IgD-negative memory B cell (primary cell): ENCODE measurements around the gene CBFB. TPM values are rescaled to one million over a fixed set of nuclear protein-coding genes. Genes with fewer than 3 reads are reported as not detected.

Source experiments
- H3K27ac Mint-ChIP-seq, 3 donors: one replicate each; pipeline ENCODE4 v1.8.0; 2020 to 2022; ENCODE audit warnings: mild to moderate bottlenecking in 3 of 3, mixed read lengths in 3 of 3, moderate library complexity in 1 of 3
- H3K27me3 Mint-ChIP-seq: one replicate; pipeline ENCODE4 v1.8.0; 2021; ENCODE audit warnings: mixed read lengths
- H3K36me3 Mint-ChIP-seq: one replicate; pipeline ENCODE4 v1.8.0; 2020; ENCODE audit warnings: mild to moderate bottlenecking, mixed read lengths
- H3K4me1 Mint-ChIP-seq, 3 donors: one replicate each; pipeline ENCODE4 v1.8.0; 2020 to 2022; ENCODE audit warnings: mixed read lengths in 3 of 3, mild to moderate bottlenecking in 1 of 3
- H3K4me3 Mint-ChIP-seq, 4 donors: one replicate each; pipeline ENCODE4 v1.8.0; 2020 to 2022; ENCODE audit warnings: mild to moderate bottlenecking in 4 of 4, mixed read lengths in 4 of 4, moderate library complexity in 3 of 4
- H3K9me3 Mint-ChIP-seq, 3 donors: one replicate each; pipeline ENCODE4 v1.8.0; 2020 to 2021; ENCODE audit warnings: mixed read lengths in 3 of 3, mild to moderate bottlenecking in 1 of 3
- polyA plus RNA-seq: library from polyadenylated mRNA; unstranded; fragments of 300-500 nt; fragmentation: Illumina TruSeq; gene quantifications from one replicate; pipeline ENCODE4 v1.2.3, GENCODE V29; 2021

The CBFB gene
- polyA plus RNA-seq, 1 donor from 2014 or later: 43.3 TPM

DNA sequence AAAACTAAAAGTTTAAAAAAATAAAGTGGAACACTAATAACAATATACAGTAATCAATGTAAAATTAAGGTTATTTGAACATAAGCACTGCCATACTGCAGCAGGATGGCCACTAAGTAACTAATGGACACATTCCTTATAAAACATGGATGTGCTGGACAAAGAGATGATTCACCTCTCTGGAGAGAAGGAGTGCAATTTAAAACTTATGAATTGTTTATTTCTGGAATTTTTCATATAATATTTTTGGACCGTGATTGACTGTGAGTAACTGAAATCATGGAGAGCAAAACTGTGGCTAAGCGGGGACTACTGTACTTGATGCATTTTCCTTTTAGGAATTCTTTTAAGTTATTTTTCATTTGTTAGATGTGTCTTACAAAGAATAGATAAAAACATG lies 21.8 kb downstream of the CBFB start:
- Mint-ChIP-seq H3K4me3 (no peak overlapping the region), H3K36me3 (no peaks in the 10 kb centered on the region), H3K4me1 (peaks cover 9 to 23% (median 13%) of the 10 kb centered on the region in 3 donors), H3K27ac (no peak overlapping the region), H3K9me3 (no peaks in the 10 kb centered on the region), H3K27me3 (no peaks in the 10 kb centered on the region)

- Mint-ChIP-seq H3K4me3 (no peak overlapping the region), H3K27me3 (no peaks in the 10 kb centered on the region), H3K9me3 (no peaks in the 10 kb centered on the region), H3K36me3 (peaks cover 5% of the 10 kb centered on the region), H3K4me1 (peaks cover 15 to 24% (median 19%) of the 10 kb centered on the region in 3 donors), H3K27ac (peak overlapping the region in 1 of 3 donors; percentile 67)
Observed at GRCh38 chr16:67052399-67052798, 23.4 kb downstream of the CBFB start.

DNA sequence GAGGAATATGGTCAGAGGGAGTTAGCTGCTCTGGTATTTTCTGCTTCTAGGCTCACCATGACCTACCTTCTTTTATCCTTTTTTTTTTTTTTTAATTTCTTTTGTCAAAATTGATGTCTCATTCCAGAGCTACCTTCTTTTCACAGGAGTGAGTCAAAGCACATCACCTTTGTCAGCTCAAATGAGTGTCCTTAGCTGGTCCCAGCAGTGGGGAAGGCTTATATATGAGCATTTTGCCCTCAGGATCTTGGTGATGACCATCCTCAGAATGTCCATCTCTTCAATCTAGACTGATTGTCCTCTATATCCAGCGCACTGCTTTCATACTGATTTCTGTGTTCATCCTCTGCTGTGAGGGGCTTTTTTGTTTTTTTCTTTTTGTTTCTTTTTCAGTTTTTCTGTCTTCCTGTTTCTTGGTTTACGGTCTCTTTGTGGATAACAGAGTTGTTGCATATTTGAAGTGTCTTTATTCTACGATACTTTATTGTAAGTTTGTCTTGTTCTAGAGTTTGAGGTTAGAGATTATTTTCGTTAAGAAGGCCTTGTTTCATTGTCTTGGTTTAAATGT lies 24.9 kb downstream of the CBFB start:
- Mint-ChIP-seq H3K27ac (peak overlapping the region; percentile 20 to 29 (median 26)), H3K9me3 (no peaks in the 10 kb centered on the region), H3K36me3 (peaks cover 5% of the 10 kb centered on the region), H3K4me1 (peaks cover 20 to 24% (median 21%) of the 10 kb centered on the region in 3 donors), H3K4me3 (peak overlapping the region in 1 of 4 donors; percentile 18), H3K27me3 (no peaks in the 10 kb centered on the region)

- H3K9me3 Mint-ChIP-seq: no peaks in the 10 kb centered on the region
- no peaks in the 10 kb centered on the region for H3K27me3 Mint-ChIP-seq
- peak overlapping the region in 1 of 3 donors; percentile 26 for H3K27ac Mint-ChIP-seq
- H3K4me3 Mint-ChIP-seq: no peak overlapping the region
- peaks cover 5% of the 10 kb centered on the region for H3K36me3 Mint-ChIP-seq
- H3K4me1 Mint-ChIP-seq: peaks cover 20 to 29% (median 21%) of the 10 kb centered on the region in 3 donors
Observed at GRCh38 chr16:67054901-67055300, 26.0 kb downstream of the CBFB start.

DNA sequence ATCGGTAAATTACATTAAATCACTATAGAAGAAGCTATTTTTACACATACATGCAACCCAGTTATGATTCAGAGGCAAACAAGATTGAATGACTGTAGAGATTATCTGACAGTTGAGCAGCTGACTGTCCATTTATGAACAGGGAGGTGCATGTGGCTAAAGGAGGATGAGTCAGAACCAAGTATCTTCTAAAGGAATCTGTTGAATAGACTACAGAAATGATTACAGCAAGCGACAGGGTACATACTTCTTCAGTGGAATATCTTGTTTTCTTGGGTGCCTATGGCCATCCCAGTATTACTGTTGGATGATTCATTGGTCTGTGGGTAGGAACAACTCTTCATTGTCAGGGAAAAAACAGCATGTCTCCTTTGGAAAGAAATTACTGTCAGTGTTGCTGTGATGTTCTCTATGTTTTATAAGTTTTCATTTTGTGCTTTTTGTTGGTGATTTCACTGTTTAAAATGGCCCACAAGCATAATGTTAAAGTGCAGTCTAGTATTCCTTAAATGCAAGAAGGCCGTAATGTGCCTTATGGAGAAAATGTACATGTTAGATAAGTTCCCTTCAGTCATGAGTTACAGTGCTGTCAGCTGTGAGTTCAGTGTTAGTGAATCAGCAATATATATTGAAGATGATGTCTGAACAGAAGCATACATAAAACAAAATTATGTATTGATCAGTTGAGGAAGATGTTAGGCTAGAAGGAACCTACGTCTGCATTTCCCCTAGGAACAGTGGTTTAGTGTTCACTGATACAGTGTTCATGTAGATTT lies 27.0 kb downstream of the CBFB start:
- Mint-ChIP-seq H3K4me1 (peaks cover 20 to 29% (median 24%) of the 10 kb centered on the region in 3 donors), H3K9me3 (no peaks in the 10 kb centered on the region), H3K27me3 (no peaks in the 10 kb centered on the region), H3K36me3 (peaks cover 5% of the 10 kb centered on the region), H3K4me3 (no peak overlapping the region), H3K27ac (peak overlapping the region in 1 of 3 donors; percentile 37)

DNA sequence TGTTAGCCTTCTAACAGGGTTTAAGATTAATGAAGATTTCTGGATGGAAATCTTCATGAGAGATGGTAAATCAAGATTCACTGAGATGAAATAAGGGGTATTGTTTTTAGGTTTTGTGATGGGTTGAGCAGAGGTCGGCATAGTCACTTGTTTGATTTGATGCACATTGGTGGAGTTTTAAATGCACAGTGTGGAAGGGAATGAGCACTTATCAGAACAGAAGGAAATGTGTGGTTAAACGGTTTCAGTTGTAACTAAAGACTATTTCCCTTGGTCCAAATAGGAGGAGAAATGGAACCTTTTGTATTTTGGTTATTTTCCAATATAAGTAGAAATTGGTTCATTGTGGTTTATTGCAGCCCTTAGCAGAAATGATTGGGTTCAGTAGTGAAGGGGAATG lies 34.1 kb downstream of the CBFB start:
- no peaks in the 10 kb centered on the region for H3K9me3 Mint-ChIP-seq
- no peaks in the 10 kb centered on the region for H3K36me3 Mint-ChIP-seq
- peak overlapping the region in 2 of 4 donors; percentile 1 to 14 for H3K4me3 Mint-ChIP-seq
- H3K4me1 Mint-ChIP-seq: peaks cover 8 to 14% (median 13%) of the 10 kb centered on the region in 3 donors
- H3K27me3 Mint-ChIP-seq: no peaks in the 10 kb centered on the region
- H3K27ac Mint-ChIP-seq: no peak overlapping the region

GRCh38 chr16:67068212-67068753 lies 39.3 kb downstream of the CBFB start:
- H3K4me3 Mint-ChIP-seq: no peak overlapping the region
- peaks cover 1% of the 10 kb centered on the region for H3K36me3 Mint-ChIP-seq
- H3K4me1 Mint-ChIP-seq: peaks cover 0 to 8% (median 2%) of the 10 kb centered on the region in 3 donors
- no peaks in the 10 kb centered on the region for H3K27me3 Mint-ChIP-seq
- H3K27ac Mint-ChIP-seq: no peak overlapping the region
- H3K9me3 Mint-ChIP-seq: no peaks in the 10 kb centered on the region

- Mint-ChIP-seq H3K27me3 (no peaks in the 10 kb centered on the region), H3K9me3 (no peaks in the 10 kb centered on the region), H3K36me3 (peaks cover 1% of the 10 kb centered on the region), H3K4me1 (peaks cover 0 to 5% (median 0%) of the 10 kb centered on the region in 3 donors), H3K4me3 (no peak overlapping the region), H3K27ac (no peak overlapping the region)
Observed at GRCh38 chr16:67071476-67072048, 42.6 kb downstream of the CBFB start.

DNA sequence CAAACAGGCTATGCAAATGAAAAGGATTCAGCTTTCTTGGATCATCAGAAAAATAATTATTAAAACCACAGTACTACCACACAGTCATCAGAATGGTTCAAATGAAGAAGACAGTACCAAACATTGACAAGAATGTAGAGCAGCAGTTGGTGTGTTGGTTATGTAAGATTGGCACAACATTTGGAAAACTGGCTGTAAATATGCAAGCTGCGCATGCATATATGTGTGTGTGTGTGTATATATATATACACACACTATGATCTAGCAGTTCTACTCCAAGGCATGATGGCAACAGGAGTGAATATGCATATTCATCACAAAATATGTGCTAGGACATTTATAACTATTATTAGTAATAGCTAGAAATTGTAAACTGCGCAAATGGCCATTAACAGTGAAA lies 46.4 kb downstream of the CBFB start:
- H3K4me3 Mint-ChIP-seq: no peak overlapping the region
- H3K27ac Mint-ChIP-seq: peak overlapping the region in 1 of 3 donors; percentile 5
- H3K4me1 Mint-ChIP-seq: peaks cover 0 to 5% (median 3%) of the 10 kb centered on the region in 3 donors
- no peaks in the 10 kb centered on the region for H3K27me3 Mint-ChIP-seq
- H3K9me3 Mint-ChIP-seq: no peaks in the 10 kb centered on the region
- peaks cover 5% of the 10 kb centered on the region for H3K36me3 Mint-ChIP-seq

- no peaks in the 10 kb centered on the region for H3K27me3 Mint-ChIP-seq
Observed at GRCh38 chr16:67077871-67078270, 48.9 kb downstream of the CBFB start.

DNA sequence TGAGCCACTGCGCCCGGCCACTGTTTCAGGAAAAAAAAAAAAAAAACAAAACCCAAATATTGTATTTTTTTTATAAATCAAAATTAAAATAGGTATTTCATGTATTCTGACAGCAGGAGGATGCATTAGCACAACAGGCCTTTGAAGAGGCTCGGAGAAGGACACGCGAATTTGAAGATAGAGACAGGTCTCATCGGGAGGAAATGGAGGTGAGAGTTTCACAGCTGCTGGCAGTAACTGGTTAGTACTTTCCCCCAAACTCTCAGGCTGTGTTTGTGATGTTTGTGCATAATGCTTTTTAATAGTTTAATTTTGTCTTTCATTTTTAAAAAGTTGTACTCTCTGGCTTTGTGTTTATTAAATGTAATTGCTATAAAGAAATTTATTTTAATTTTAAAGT lies 53.2 kb downstream of the CBFB start:
- Mint-ChIP-seq H3K4me3 (no peak overlapping the region), H3K4me1 (peaks cover 5 to 11% (median 8%) of the 10 kb centered on the region in 3 donors), H3K27me3 (no peaks in the 10 kb centered on the region), H3K9me3 (no peaks in the 10 kb centered on the region), H3K27ac (no peak overlapping the region), H3K36me3 (peaks cover 7% of the 10 kb centered on the region)

More at GRCh38 chr16:67077871-67078270, 48.9 kb downstream of the CBFB start:
- Mint-ChIP-seq H3K4me1 (peaks cover 0 to 3% (median 0%) of the 10 kb centered on the region in 3 donors), H3K9me3 (no peaks in the 10 kb centered on the region), H3K27ac (no peak overlapping the region), H3K4me3 (no peak overlapping the region), H3K36me3 (peaks cover 5% of the 10 kb centered on the region)

GRCh38 chr16:67082891-67083290 lies 53.9 kb downstream of the CBFB start:
- H3K4me3 Mint-ChIP-seq: no peak overlapping the region
- no peaks in the 10 kb centered on the region for H3K9me3 Mint-ChIP-seq
- H3K4me1 Mint-ChIP-seq: peaks cover 5 to 11% (median 10%) of the 10 kb centered on the region in 3 donors
- H3K27ac Mint-ChIP-seq: no peak overlapping the region
- H3K27me3 Mint-ChIP-seq: no peaks in the 10 kb centered on the region
- H3K36me3 Mint-ChIP-seq: peaks cover 6% of the 10 kb centered on the region

DNA sequence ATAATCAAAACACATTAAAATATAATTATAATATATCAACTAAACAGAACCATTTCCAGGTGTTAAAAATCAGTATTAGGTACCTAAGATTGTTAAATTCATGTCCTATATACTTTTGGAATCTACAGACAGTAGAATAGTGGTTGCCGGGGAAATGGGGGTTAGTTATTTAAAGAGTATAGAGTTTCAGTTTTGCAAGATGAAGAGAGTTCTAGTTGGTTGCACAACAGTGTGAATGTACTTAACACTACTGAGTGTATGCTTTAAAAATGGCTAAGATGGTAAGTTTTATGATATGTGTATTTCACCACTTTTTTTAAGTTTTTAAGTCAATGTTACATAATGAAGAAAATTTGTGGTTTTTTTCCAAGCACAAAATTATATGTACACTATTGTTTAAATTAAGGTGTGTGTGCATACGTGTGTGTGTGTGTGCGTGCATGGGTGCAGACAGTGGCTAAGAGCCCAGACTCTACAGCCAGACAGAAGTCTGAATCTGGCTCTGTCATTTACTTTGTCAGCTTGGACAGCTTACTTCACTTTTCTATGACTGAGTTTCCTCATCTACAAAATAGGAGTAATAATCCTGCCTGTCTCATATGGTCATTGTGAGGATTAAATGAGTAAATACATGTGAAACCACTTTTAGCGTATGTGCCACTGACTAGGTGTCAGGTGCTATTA lies 55.5 kb downstream of the CBFB start:
- Mint-ChIP-seq H3K4me1 (peaks cover 7 to 11% (median 10%) of the 10 kb centered on the region in 3 donors), H3K4me3 (no peak overlapping the region), H3K27me3 (no peaks in the 10 kb centered on the region), H3K9me3 (no peaks in the 10 kb centered on the region), H3K36me3 (peaks cover 3% of the 10 kb centered on the region), H3K27ac (no peak overlapping the region)

GRCh38 chr16:67086822-67087221 lies 57.9 kb downstream of the CBFB start:
- H3K4me1 Mint-ChIP-seq: peaks cover 6 to 11% (median 11%) of the 10 kb centered on the region in 3 donors
- H3K9me3 Mint-ChIP-seq: no peaks in the 10 kb centered on the region
- no peaks in the 10 kb centered on the region for H3K27me3 Mint-ChIP-seq
- H3K4me3 Mint-ChIP-seq: no peak overlapping the region
- H3K36me3 Mint-ChIP-seq: peaks cover 3% of the 10 kb centered on the region
- H3K27ac Mint-ChIP-seq: peak overlapping the region in 1 of 3 donors; percentile 4

GRCh38 chr16:67087291-67087690 lies 58.3 kb downstream of the CBFB start:
- H3K27ac Mint-ChIP-seq: peak overlapping the region in 1 of 3 donors; percentile 4
- no peak overlapping the region for H3K4me3 Mint-ChIP-seq
- no peaks in the 10 kb centered on the region for H3K9me3 Mint-ChIP-seq
- H3K4me1 Mint-ChIP-seq: peaks cover 6 to 13% (median 11%) of the 10 kb centered on the region in 3 donors
- H3K27me3 Mint-ChIP-seq: no peaks in the 10 kb centered on the region
- peaks cover 3% of the 10 kb centered on the region for H3K36me3 Mint-ChIP-seq
